HG03354 (cell line): ENCODE results near the gene RIBC2.
"Not testable (repeated sequence)": the region's sequence is repeated elsewhere in the genome, so short reads cannot be mapped to it uniquely, and the experiment has no call there.

ENCODE experiments used
- ATAC-seq: cut with Tn5 transposase; IDR thresholded peaks from one replicate; pipeline ENCODE4 v1.9.1; 2021; ENCODE audit warnings: mild to moderate bottlenecking; ENCODE audit not compliant: unreplicated experiment, poor library complexity, severe bottlenecking

RIBC2 gene

GRCh38 chr22:45422237-45422983, 8.9 kb downstream of the RIBC2 start:
- no peak for ATAC-seq

- no peak for ATAC-seq
These were observed 10.0 kb downstream of the RIBC2 start for GRCh38 chr22:45423524-45423923.

- no peak for ATAC-seq
These were observed 10.8 kb downstream of the RIBC2 start for GRCh38 chr22:45424241-45424731.

GRCh38 chr22:45425101-45425500, 11.6 kb downstream of the RIBC2 start:
- no peak for ATAC-seq

GRCh38 chr22:45425531-45426265, 12.2 kb downstream of the RIBC2 start:
- no peak for ATAC-seq

- ATAC-seq: no peak
These were observed 12.9 kb downstream of the RIBC2 start for GRCh38 chr22:45426387-45426786.

GRCh38 chr22:45427114-45427513, 13.6 kb downstream of the RIBC2 start:
- ATAC-seq: no peak

- no peak for ATAC-seq
These were observed 15.2 kb downstream of the RIBC2 start for GRCh38 chr22:45428391-45429385.

GRCh38 chr22:45429424-45429823, 15.9 kb downstream of the RIBC2 start:
- ATAC-seq: no peak

- ATAC-seq: no peak
These were observed 16.7 kb downstream of the RIBC2 start for GRCh38 chr22:45429981-45430775.

GRCh38 chr22:45430871-45431270, 17.4 kb downstream of the RIBC2 start:
- ATAC-seq: no peak

- ATAC-seq: no peak
These were observed 21.5 kb downstream of the RIBC2 start for GRCh38 chr22:45434981-45435380.

GRCh38 chr22:45435544-45436139, 22.1 kb downstream of the RIBC2 start:
- ATAC-seq: no peak

GRCh38 chr22:45436871-45437517, 23.5 kb downstream of the RIBC2 start:
- ATAC-seq: not testable (repeated sequence)

- no peak for ATAC-seq
These were observed 24.8 kb downstream of the RIBC2 start for GRCh38 chr22:45438336-45438735.

- not testable (repeated sequence) for ATAC-seq
These were observed 27.2 kb downstream of the RIBC2 start for GRCh38 chr22:45440688-45441087.

- ATAC-seq: no peak
These were observed 27.6 kb downstream of the RIBC2 start for GRCh38 chr22:45441138-45441537.

GRCh38 chr22:45442116-45442515, 28.6 kb downstream of the RIBC2 start:
- no peak for ATAC-seq
